Measurements from ENCODE around the gene KMT2E.
"Not testable (repeated sequence)": the region's sequence is repeated elsewhere in the genome, so short reads cannot be mapped to it uniquely, and the experiment has no call there.

Gene KMT2E

GRCh38 chr7:105013816-105014692 lies at the start of gene KMT2E:
Gene KMT2E, plus strand, starts transcription at chr7:105014205. Its CDS starts 26,748 bp downstream, at chr7:105040953.
- peak; percentile 70 for DNase-seq

GRCh38 chr7:104964626-104965236 lies 49.3 kb upstream of the KMT2E start:
- DNase-seq: no peak

GRCh38 chr7:104966022-104966421 lies 48.0 kb upstream of the KMT2E start:
- DNase-seq: no peak

- no peak for DNase-seq
Observed at GRCh38 chr7:104967088-104967487, 46.9 kb upstream of the KMT2E start.

- no peak for DNase-seq
Observed at GRCh38 chr7:104967595-104967994, 46.4 kb upstream of the KMT2E start.

GRCh38 chr7:104968648-104969047 lies 45.4 kb upstream of the KMT2E start:
- DNase-seq: no peak

- DNase-seq: no peak
Observed at GRCh38 chr7:104969183-104969582, 44.8 kb upstream of the KMT2E start.

- DNase-seq: no peak
Observed at GRCh38 chr7:104971290-104972071, 42.5 kb upstream of the KMT2E start.

GRCh38 chr7:104972500-104972899 lies 41.5 kb upstream of the KMT2E start:
- DNase-seq: no peak

- DNase-seq: no peak
Observed at GRCh38 chr7:104973227-104973626, 40.8 kb upstream of the KMT2E start.

GRCh38 chr7:104973909-104974415 lies 40.0 kb upstream of the KMT2E start:
- DNase-seq: no peak

- not testable (repeated sequence) for DNase-seq
Observed at GRCh38 chr7:104975553-104975952, 38.5 kb upstream of the KMT2E start.

GRCh38 chr7:104976966-104977636 lies 36.9 kb upstream of the KMT2E start:
- no peak for DNase-seq

GRCh38 chr7:104978460-104978859 lies 35.5 kb upstream of the KMT2E start:
- no peak for DNase-seq

- no peak for DNase-seq
Observed at GRCh38 chr7:104979167-104979841, 34.7 kb upstream of the KMT2E start.

- no peak for DNase-seq
Observed at GRCh38 chr7:104980440-104980839, 33.6 kb upstream of the KMT2E start.

GRCh38 chr7:104980841-104981671 lies 32.9 kb upstream of the KMT2E start:
- peak; percentile 50 for DNase-seq

GRCh38 chr7:104981672-104982037 lies 32.4 kb upstream of the KMT2E start:
- no peak for DNase-seq

- no peak for DNase-seq
Observed at GRCh38 chr7:104982308-104983075, 31.5 kb upstream of the KMT2E start.

- no peak for DNase-seq
Observed at GRCh38 chr7:104983076-104983577, 30.9 kb upstream of the KMT2E start.

Data from DMS153 (cell line).